GM19193 (cell line): ENCODE data around the gene TMEM218.

Source experiments
- POLR2A ChIP-seq: IDR thresholded peaks from 4 replicates; pipeline ENCODE4 v1.6.1; 2011; ENCODE audit not compliant: insufficient read depth, insufficient read length; ENCODE audit errors: extremely low read depth

The TMEM218 gene

GRCh38 chr11:125085301-125086081 lies 25.9 kb downstream of the TMEM218 start:
- no peak for TF ChIP-seq POLR2A

- TF ChIP-seq POLR2A, result no peak
These were observed 26.6 kb downstream of the TMEM218 start for GRCh38 chr11:125084761-125085231.

- no peak for TF ChIP-seq POLR2A
These were observed 27.4 kb downstream of the TMEM218 start for GRCh38 chr11:125084057-125084416.

GRCh38 chr11:125083312-125084056 lies 27.9 kb downstream of the TMEM218 start:
- TF ChIP-seq POLR2A, result no peak

- no peak for TF ChIP-seq POLR2A
These were observed 28.7 kb downstream of the TMEM218 start for GRCh38 chr11:125082611-125083311.

GRCh38 chr11:125082040-125082439 lies 29.4 kb downstream of the TMEM218 start:
- TF ChIP-seq POLR2A, result no peak

GRCh38 chr11:125081098-125081798 lies 30.2 kb downstream of the TMEM218 start:
- TF ChIP-seq POLR2A, result no peak

GRCh38 chr11:125080531-125080911 lies 30.9 kb downstream of the TMEM218 start:
- TF ChIP-seq POLR2A, result no peak

- no peak for TF ChIP-seq POLR2A
These were observed 31.4 kb downstream of the TMEM218 start for GRCh38 chr11:125079878-125080530.

- no peak for TF ChIP-seq POLR2A
These were observed 32.1 kb downstream of the TMEM218 start for GRCh38 chr11:125079151-125079877.

GRCh38 chr11:125078516-125079140 lies 32.8 kb downstream of the TMEM218 start:
- no peak for TF ChIP-seq POLR2A

- TF ChIP-seq POLR2A, result no peak
These were observed 33.4 kb downstream of the TMEM218 start for GRCh38 chr11:125078016-125078415.

GRCh38 chr11:125076378-125076945 lies 35.0 kb downstream of the TMEM218 start:
- no peak for TF ChIP-seq POLR2A
